Stomach smooth muscle (tissue), 2 donors: ENCODE data around the gene ITPR3.
A peak's percentile ranks its signal among the peaks of the same experiment; 100 is the strongest.

Source experiments
- H3K27ac ChIP-seq: one replicate; pipeline ENCODE4 v1.7.0; 2013; ENCODE audit warnings: mild to moderate bottlenecking, low read length, inconsistent platforms
- H3K27me3 ChIP-seq, 2 donors: one replicate each; pipeline ENCODE4 v1.7.0; 2013; ENCODE audit warnings: low read length in 2 of 2; ENCODE audit not compliant: insufficient read depth in 2 of 2, control insufficient read depth in 1 of 2
- H3K36me3 ChIP-seq, 2 donors: one replicate each; pipeline ENCODE4 v1.7.0; 2013; ENCODE audit warnings: low read length in 2 of 2; ENCODE audit not compliant: control insufficient read depth in 2 of 2, insufficient read depth in 2 of 2
- H3K4me1 ChIP-seq: one replicate; pipeline ENCODE4 v1.7.0; 2013; ENCODE audit warnings: low read length; ENCODE audit not compliant: control insufficient read depth, insufficient read depth
- H3K4me3 ChIP-seq, 2 donors: one replicate each; pipeline ENCODE4 v1.7.0; 2013; ENCODE audit warnings: low read length in 2 of 2
- H3K9ac ChIP-seq, 2 donors: one replicate each; pipeline ENCODE4 v1.7.0; 2013; ENCODE audit warnings: low read length in 2 of 2, mild to moderate bottlenecking in 1 of 2
- H3K9me3 ChIP-seq, 2 donors: one replicate each; pipeline ENCODE4 v1.7.0; 2013; ENCODE audit warnings: low read length in 2 of 2; ENCODE audit not compliant: control insufficient read depth in 2 of 2
- donor health status: healthy.
- donor health status: Pancreatic carcinoma.

ITPR3 gene

GRCh38 chr6:33704215-33705066 is 83.3 kb downstream of the ITPR3 start:
- Histone ChIP-seq H3K9ac (no peak overlapping the region), H3K4me3 (no peak overlapping the region), H3K36me3 (peaks cover 4 to 5% of the 10 kb centered on the region in 2 donors), H3K4me1 (no peaks in the 10 kb centered on the region), H3K27me3 (no peaks in the 10 kb centered on the region), H3K9me3 (no peaks in the 10 kb centered on the region), H3K27ac (no peak overlapping the region)

GRCh38 chr6:33705268-33705885 is 84.3 kb downstream of the ITPR3 start:
- Histone ChIP-seq H3K4me1 (peaks cover 2% of the 10 kb centered on the region), H3K27ac (no peak overlapping the region), H3K27me3 (no peaks in the 10 kb centered on the region), H3K9ac (no peak overlapping the region), H3K4me3 (no peak overlapping the region), H3K36me3 (peaks cover 4 to 9% of the 10 kb centered on the region in 2 donors), H3K9me3 (no peaks in the 10 kb centered on the region)

GRCh38 chr6:33705955-33706725 is 85.0 kb downstream of the ITPR3 start:
- no peak overlapping the region for H3K9ac ChIP-seq
- H3K4me1 ChIP-seq: peaks cover 10% of the 10 kb centered on the region
- H3K27me3 ChIP-seq: no peaks in the 10 kb centered on the region
- no peak overlapping the region for H3K4me3 ChIP-seq
- H3K27ac ChIP-seq: no peak overlapping the region
- no peaks in the 10 kb centered on the region for H3K9me3 ChIP-seq
- H3K36me3 ChIP-seq: peaks cover 4 to 9% of the 10 kb centered on the region in 2 donors

GRCh38 chr6:33707771-33708170 is 86.6 kb downstream of the ITPR3 start:
- Histone ChIP-seq H3K27ac (no peak overlapping the region), H3K36me3 (peaks cover 4 to 8% of the 10 kb centered on the region in 2 donors), H3K4me1 (peaks cover 16% of the 10 kb centered on the region), H3K9ac (no peak overlapping the region), H3K27me3 (no peaks in the 10 kb centered on the region), H3K9me3 (no peaks in the 10 kb centered on the region), H3K4me3 (no peak overlapping the region)

GRCh38 chr6:33708516-33709204 is 87.5 kb downstream of the ITPR3 start:
- Histone ChIP-seq H3K4me1 (peaks cover 16% of the 10 kb centered on the region), H3K9me3 (no peaks in the 10 kb centered on the region), H3K27ac (no peak overlapping the region), H3K4me3 (no peak overlapping the region), H3K27me3 (no peaks in the 10 kb centered on the region), H3K9ac (no peak overlapping the region), H3K36me3 (peaks cover 4 to 8% of the 10 kb centered on the region in 2 donors)

- H3K9ac ChIP-seq: peak overlapping the region in 1 of 2 donors; percentile 11
Observed at GRCh38 chr6:33709605-33710295, 88.6 kb downstream of the ITPR3 start.

GRCh38 chr6:33710296-33711121 is 89.4 kb downstream of the ITPR3 start:
- Histone ChIP-seq H3K27me3 (no peaks in the 10 kb centered on the region), H3K4me1 (peaks cover 16% of the 10 kb centered on the region), H3K36me3 (peaks cover 4 to 8% of the 10 kb centered on the region in 2 donors), H3K4me3 (peak overlapping the region; percentile 82 to 94), H3K9me3 (no peaks in the 10 kb centered on the region), H3K9ac (peak overlapping the region in 1 of 2 donors; percentile 84), H3K27ac (no peak overlapping the region)

More at GRCh38 chr6:33709605-33710295, 88.6 kb downstream of the ITPR3 start:
- peaks cover 16% of the 10 kb centered on the region for H3K4me1 ChIP-seq
- no peaks in the 10 kb centered on the region for H3K27me3 ChIP-seq
- no peaks in the 10 kb centered on the region for H3K9me3 ChIP-seq
- no peak overlapping the region for H3K27ac ChIP-seq
- H3K36me3 ChIP-seq: peaks cover 4 to 8% of the 10 kb centered on the region in 2 donors
- no peak overlapping the region for H3K4me3 ChIP-seq

GRCh38 chr6:33711140-33712129 is 90.3 kb downstream of the ITPR3 start, which contains the start of gene UQCC2:
Gene UQCC2 (minus strand): TSS chr6:33711700. CDS start chr6:33711686, 14 bp downstream.
- Histone ChIP-seq H3K27me3 (no peaks in the 10 kb centered on the region), H3K27ac (peak within 1 kb of the TSS; percentile 82), H3K9me3 (no peaks in the 10 kb centered on the region), H3K4me3 (peak within 1 kb of the TSS; percentile 82 to 94), H3K36me3 (peaks cover 4 to 8% of the 10 kb centered on the region in 2 donors), H3K4me1 (peaks cover 16% of the 10 kb centered on the region), H3K9ac (peak within 1 kb of the TSS; percentile 84 to 86)
